GM19463 (cell line): Measurements from ENCODE around the gene NINJ1.
"Not testable (repeated sequence)": the region's sequence is repeated elsewhere in the genome, so short reads cannot be mapped to it uniquely, and the experiment has no call there.

Experiments
- ATAC-seq: cut with Tn5 transposase; IDR thresholded peaks from one replicate; pipeline ENCODE4 v1.9.1; 2021; ENCODE audit warnings: mild to moderate bottlenecking, moderate library complexity; ENCODE audit not compliant: unreplicated experiment

NINJ1 gene

DNA sequence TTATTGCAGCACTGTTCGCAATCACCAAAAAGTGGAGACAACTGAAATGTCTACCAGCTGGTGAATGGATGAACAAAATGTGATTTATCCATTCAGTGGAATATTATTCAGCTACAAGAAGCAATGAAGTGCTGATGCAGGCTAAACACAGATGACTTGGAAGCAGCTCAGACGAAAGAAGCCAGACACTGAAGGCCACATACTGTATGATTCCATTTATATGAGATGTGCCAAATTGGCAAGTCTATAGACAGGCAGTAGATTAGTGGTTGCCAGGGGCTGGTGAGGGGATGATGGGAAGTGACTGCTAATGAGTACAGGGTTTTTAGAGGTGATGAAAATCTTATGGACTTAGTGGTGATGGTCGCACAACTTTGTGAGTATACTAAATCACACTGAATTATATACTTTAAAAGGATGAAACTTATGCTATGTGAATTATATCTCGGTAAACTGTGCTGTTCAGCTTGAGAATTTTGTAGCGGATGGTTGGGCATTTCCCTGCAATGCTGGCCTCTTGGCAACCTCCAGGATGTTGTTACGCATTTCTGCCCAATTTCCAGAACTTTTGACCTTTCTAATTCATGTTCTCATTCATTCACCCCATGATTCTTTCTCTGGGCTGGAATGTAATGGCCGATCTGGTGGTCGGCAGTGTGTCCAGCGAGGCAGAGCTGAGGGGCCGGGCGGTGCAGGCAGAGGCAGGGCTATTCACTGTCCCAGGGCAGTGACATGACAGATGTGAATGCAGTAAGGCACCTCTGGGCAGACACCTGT, 27.9 kb upstream of the NINJ1 start:
- ATAC-seq = no peak

DNA sequence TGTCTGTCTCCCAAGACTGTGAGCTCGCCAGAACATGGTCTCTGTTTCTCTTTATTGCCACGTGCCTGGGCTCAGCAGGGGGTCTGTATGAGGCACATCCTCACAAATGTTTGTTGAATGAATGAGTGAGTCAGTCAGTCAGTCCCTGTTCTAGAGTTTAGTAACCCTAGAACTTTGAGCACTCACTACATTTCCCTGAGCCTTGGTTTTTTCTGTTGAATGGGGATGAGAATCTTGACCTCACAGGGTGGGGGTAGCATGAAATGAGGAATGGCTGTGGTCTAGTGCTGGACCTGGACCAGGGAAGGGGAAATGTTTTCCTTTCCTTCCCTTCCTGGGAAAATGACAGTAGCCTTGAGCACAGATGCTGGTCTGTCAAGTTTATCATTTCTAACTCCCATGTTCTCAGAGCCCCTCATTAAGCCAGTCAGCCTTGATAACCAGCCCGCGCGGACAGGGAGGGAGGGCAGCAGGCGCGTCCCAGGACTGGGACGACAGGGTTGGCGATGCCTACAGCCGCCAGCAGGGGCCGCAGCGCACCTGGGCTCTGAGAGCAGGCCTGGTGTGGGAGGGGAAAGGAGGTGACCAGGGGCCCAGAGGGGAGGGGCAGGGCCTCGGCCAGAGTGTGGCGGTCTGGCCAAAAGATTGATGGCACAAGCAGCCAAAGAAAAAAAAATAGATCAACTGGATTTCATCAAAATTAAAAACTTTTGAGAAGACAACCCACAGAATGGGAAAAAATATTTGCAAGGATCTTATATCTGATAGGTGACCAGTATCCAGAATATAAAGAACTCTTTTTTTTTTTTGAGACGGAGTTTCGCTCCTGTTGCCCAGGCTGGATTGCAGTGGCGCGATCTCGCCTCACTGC, 25.8 kb upstream of the NINJ1 start:
- peak; percentile 92 for ATAC-seq

GRCh38 chr9:93156475-93157008, 22.5 kb upstream of the NINJ1 start:
- ATAC-seq = peak; percentile 57

GRCh38 chr9:93155716-93156474, 21.8 kb upstream of the NINJ1 start:
- no peak for ATAC-seq

GRCh38 chr9:93154293-93154903, 20.3 kb upstream of the NINJ1 start:
- no peak for ATAC-seq

DNA sequence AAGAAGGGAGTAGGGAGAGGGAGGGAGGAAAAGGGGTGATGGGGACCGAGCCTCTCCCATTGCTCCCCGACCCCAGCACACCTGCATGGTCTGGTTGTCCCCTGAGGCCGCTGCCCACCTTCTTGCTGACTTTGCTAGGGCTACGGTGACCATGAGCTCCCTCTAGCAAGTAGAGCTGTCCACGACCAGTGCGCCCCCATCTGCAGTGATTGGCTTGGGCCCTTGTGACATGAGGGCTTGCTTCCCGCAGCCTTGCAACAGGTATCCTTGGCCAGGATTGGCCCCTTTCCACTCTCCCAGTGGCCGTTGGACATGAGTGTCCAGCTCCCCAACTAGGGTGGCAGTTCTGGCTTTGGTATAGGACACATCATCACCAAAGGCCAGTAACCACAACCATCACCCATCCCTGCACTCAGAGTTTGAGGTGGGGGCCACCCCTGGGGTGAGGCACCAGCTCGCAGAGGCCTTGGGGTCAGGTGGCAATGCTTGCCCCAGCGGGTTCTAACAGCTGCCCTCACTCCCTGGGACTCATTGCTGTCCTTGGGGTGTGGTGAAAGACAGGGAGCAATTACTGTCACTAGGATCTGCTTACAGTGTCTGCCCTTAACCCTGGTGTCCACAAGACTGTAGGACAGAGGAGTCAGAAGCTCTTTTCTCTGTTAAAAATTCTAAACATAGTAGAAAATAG, 17.2 kb upstream of the NINJ1 start:
- no peak for ATAC-seq

GRCh38 chr9:93149361-93149760, 15.3 kb upstream of the NINJ1 start:
- no peak for ATAC-seq

- ATAC-seq = no peak
Observed at GRCh38 chr9:93148721-93149120, 14.7 kb upstream of the NINJ1 start.

DNA sequence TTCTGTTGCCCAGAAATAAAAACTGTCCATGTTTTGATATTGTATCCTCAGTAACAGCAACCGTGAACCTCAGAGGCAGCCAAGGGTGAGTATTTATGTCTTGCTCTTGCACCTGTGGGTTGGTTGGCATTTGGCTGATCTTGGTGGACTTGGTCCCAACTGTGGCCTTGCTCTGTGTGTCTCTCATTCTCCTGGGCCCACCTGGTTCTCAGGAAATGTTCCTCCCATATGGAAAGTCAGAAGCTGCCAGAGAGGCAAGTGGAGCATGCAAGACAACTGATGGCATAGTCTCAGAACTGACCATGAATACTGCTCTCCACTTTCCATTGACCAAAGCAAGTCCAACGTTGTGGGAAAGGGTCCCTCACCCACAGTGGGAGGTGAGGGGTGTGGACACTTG, 13.6 kb upstream of the NINJ1 start:
- ATAC-seq = no peak

DNA sequence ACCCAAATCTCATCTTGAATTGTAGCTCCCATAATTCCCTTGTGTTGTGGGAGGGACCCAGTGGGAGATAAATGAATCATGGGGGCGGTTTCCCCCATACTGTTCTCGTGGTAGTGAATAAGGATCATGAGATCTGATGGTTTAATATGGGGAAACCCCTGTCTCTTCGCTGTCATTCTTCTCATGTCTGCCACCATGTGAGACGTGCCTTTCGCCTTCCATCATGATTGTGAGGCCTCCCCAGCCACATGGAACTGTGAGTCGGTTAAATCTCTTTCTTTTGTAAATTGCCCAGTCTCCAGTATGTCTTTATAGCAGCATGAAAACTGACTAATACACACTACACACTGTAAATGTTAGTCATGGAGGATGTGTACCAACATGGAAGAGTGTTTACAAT, 12.6 kb upstream of the NINJ1 start:
- not testable (repeated sequence) for ATAC-seq

DNA sequence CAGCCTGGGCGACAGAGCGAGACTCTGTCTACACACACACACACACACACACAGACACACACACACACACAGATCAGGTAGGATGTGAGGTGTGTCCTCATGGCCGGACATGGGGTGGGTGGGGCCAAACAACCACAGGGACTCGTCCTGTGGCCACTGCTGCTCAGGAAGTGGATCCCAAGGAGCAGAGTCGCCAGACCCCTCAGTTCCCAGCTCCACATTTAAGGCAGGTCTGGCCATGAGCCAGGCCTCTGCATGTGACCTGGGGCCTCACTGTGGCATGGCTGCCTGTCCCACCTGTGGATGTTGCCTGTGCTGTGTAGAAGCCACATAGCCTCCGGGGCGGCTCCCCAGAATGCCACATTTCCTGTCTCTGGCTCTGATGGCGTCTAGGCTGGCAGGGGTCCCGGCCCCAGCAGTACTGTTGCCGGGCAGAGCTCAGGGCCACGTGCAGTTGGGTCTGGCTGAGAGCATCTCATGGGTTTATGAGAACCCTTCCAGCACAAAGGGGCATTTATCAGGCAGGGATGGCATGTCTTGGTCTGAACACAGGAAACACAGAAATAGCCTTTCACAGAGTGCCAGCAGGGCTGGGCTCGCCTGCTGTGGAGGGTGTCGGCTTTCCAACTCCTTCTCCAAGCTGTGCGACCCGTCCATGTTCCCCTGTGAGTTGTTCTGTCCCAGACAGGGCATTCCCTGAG, 9.9 kb upstream of the NINJ1 start:
- no peak for ATAC-seq

DNA sequence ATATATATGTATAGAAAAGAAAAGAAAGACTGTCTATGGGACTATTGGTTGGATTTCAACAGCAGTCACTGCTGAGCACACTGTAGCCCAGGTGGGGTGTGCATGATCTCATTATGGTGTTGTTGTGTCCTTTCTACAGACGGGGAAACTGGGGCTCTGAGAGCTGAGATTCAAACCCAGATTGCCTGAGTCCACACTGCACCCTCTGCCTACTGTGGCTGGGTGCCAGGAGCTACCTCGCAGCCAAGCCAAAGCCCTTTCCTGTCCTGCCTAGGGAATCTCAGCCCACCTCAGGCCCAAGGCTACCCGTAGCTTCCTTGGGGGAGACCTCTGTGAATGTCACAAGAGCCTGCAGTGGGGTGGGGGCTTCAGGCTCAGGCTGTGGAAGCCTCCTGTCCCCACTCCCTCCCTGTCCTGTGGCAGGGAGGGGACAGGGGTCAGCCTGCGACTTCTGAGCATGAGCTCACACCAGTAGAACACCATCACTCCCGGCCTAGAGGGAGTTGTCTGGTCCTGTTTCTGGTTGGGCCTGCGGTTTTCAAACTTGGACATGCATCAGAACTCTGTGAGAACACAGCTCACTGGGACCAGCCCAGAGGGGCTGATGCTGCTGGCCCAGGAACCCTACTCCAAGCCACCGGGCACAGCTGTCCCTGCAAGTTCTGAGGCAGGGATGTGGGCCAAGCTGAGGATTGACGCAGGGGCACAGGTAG, 7.9 kb upstream of the NINJ1 start:
- no peak for ATAC-seq

GRCh38 chr9:93139365-93140182, 5.5 kb upstream of the NINJ1 start:
- no peak for ATAC-seq

DNA sequence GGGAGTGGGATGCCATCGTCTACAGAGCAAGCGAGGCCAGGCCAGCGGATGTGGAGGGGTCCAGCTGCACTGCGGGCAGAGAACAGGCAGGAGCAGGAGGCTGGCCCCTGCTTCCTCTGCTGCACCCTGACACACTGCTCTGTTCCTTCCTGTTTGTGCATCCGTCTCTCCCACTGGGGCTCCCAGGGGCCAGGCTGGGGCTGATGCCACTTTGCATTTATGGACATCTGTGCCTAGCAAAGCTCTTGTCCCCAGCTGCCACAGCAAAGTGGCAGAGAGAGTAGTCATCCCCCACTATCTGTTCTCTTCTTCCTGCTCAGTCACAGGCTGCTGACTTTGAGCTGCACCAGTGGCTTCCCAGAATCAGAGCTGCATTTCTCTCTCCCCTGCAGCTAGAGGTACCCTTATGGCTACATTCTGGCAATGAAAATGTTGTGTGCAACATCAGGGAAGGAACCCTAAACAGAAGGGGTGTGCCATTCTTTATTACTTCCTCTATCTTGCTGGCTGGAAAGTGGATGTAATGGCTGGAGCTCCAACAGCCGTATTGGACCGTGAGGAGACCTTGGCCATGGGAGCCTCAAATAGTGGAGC, 4.2 kb upstream of the NINJ1 start:
- ATAC-seq = no peak

- no peak for ATAC-seq
Observed at GRCh38 chr9:93137362-93137761, 3.3 kb upstream of the NINJ1 start.

DNA sequence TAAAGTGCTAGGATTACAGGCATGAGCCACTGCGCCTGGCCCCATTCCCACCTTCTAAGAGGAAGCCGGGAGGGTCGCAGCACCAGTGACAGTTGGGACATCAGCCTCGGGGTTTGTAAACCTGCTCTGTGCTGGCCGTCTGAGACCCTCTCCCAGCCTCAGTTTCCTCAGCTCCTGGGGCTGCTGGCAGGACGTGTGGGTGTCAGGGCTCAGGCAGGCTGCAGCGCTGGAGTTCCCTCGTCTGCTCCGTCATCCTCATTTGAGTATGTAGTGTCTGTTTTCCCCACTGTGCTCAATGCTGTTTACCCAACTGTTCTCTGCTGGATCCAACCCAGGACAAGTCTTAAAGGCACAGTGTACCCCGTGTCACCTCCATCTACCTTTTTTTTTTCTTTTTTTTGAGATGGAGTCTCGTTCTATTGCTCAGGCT, 2.0 kb upstream of the NINJ1 start:
- no peak for ATAC-seq

DNA sequence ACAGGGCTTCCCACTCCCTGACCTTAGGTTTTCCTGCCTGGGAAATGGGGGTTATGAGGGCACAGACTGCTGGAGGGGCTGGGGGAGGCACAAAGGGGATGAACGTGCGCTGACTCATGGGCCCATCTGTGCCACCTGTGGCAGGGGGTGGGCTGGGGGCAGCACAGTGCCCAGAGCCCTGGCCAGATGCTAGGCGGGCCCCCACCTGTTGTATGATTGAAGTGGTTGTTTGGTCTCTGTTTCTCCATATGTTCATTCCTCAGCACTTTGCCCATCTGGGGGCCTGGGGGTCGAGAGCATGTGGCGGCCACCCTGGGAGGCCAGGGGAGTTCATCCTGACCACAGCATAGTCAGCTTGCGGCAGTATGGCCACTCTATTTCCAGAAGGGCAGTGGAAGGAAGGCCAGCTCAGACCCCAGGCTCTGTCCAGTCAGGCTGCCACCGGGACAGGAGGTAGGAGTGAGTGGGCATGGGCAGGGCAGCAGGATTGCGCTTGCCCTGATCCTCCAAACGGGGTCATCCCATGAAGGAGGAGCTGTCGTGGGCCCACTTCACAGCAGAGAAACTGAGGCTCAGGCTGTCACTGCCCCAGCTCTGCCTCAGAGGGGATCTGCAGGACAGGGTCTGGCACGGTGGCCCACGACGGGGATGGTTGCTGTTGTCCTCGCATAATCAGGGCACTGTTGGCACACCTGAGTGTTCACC, 841 bp upstream of the NINJ1 start:
- ATAC-seq = no peak
